Measurements from ENCODE around the gene KLF4.
A peak's percentile ranks its signal among the peaks of the same experiment; 100 is the strongest.

KLF4 gene

DNA sequence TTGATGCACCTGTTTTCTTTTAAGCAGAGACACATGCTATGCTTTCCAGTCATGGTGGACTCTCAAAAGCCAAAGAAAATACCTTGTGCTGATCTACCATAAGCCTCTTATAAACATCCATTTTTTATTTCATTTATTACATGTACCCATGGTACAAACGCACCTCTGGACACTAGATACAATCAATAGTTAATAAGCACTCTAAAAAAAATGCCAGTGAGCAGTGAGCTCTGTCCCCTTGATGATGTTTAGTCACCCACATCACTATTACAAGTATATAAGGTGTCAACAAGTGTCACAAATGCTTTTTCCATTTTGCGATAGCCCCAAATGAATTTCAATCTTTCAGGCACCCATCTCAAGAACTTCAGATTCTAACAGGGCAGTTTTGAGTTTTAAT, 5.9 kb downstream of the KLF4 start:
- no peak for ATAC-seq

DNA sequence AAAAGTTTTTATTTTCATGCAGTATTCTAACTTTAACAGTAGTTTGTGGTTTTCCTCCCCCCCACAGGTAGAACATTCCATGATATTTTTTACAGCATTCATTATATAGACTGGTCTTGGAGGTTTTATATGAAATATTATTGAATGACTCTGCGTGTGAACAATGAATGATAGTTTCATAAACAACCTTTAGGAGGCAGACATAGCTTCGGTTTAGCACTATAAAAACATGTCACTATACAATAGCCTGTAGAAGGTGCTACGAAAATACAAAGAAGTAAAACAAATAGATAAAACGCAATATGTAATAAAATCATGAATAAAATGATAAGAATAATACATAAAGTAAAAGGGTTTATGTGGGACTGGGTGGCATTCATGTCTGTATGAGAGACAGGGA, 8.5 kb downstream of the KLF4 start:
- TF ChIP-seq, protein P1, sequence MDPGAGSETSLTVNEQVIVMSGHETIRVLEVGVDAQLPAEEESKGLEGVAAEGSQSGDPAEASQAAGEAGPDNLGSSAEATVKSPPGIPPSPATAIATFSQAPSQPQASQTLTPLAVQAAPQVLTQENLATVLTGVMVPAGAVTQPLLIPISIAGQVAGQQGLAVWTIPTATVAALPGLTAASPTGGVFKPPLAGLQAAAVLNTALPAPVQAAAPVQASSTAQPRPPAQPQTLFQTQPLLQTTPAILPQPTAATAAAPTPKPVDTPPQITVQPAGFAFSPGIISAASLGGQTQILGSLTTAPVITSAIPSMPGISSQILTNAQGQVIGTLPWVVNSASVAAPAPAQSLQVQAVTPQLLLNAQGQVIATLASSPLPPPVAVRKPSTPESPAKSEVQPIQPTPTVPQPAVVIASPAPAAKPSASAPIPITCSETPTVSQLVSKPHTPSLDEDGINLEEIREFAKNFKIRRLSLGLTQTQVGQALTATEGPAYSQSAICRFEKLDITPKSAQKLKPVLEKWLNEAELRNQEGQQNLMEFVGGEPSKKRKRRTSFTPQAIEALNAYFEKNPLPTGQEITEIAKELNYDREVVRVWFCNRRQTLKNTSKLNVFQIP (CRISPR knock-in tag; IDR thresholded peaks at IDR 0.05; ENCODE audit: borderline replicate concordance, low read depth), result no peak
- TF ChIP-seq CSDC2 (CRISPR knock-in tag; IDR thresholded peaks at IDR 0.05), result no peak
- TF ChIP-seq, protein P2, sequence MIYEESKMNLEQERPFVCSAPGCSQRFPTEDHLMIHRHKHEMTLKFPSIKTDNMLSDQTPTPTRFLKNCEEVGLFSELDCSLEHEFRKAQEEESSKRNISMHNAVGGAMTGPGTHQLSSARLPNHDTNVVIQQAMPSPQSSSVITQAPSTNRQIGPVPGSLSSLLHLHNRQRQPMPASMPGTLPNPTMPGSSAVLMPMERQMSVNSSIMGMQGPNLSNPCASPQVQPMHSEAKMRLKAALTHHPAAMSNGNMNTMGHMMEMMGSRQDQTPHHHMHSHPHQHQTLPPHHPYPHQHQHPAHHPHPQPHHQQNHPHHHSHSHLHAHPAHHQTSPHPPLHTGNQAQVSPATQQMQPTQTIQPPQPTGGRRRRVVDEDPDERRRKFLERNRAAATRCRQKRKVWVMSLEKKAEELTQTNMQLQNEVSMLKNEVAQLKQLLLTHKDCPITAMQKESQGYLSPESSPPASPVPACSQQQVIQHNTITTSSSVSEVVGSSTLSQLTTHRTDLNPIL (CRISPR knock-in tag; IDR thresholded peaks at IDR 0.05; ENCODE audit: low read depth), result no peak
- TF ChIP-seq ISL1 (CRISPR knock-in tag; IDR thresholded peaks at IDR 0.05), result no peak
- ATAC-seq, result peak; percentile 57

More for the DNA sequence above, 5.9 kb downstream of the KLF4 start:
- TF ChIP-seq TCF4 (CRISPR knock-in tag; IDR thresholded peaks at IDR 0.05; ENCODE audit: borderline replicate concordance) (no peak), PPARA (CRISPR knock-in tag; IDR thresholded peaks at IDR 0.05; ENCODE audit: borderline replicate concordance) (no peak), SNAI2 (CRISPR knock-in tag; IDR thresholded peaks at IDR 0.05) (no peak), BACH2 (CRISPR knock-in tag; IDR thresholded peaks at IDR 0.05; ENCODE audit: borderline replicate concordance) (no peak), TOX (CRISPR knock-in tag; IDR thresholded peaks at IDR 0.05; ENCODE audit: borderline replicate concordance) (no peak), ZFP3 (CRISPR knock-in tag; IDR thresholded peaks at IDR 0.05) (no peak), ISL1 (CRISPR knock-in tag; IDR thresholded peaks at IDR 0.05) (no peak), ZNF70 (CRISPR knock-in tag; IDR thresholded peaks at IDR 0.05) (no peak), ZC3H10 (CRISPR knock-in tag; IDR thresholded peaks at IDR 0.05) (no peak)
- TF ChIP-seq, protein P3, sequence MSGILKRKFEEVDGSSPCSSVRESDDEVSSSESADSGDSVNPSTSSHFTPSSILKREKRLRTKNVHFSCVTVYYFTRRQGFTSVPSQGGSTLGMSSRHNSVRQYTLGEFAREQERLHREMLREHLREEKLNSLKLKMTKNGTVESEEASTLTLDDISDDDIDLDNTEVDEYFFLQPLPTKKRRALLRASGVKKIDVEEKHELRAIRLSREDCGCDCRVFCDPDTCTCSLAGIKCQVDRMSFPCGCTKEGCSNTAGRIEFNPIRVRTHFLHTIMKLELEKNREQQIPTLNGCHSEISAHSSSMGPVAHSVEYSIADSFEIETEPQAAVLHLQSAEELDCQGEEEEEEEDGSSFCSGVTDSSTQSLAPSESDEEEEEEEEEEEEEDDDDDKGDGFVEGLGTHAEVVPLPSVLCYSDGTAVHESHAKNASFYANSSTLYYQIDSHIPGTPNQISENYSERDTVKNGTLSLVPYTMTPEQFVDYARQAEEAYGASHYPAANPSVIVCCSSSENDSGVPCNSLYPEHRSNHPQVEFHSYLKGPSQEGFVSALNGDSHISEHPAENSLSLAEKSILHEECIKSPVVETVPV (CRISPR knock-in tag; IDR thresholded peaks at IDR 0.05), result no peak
- TF ChIP-seq, protein P4, sequence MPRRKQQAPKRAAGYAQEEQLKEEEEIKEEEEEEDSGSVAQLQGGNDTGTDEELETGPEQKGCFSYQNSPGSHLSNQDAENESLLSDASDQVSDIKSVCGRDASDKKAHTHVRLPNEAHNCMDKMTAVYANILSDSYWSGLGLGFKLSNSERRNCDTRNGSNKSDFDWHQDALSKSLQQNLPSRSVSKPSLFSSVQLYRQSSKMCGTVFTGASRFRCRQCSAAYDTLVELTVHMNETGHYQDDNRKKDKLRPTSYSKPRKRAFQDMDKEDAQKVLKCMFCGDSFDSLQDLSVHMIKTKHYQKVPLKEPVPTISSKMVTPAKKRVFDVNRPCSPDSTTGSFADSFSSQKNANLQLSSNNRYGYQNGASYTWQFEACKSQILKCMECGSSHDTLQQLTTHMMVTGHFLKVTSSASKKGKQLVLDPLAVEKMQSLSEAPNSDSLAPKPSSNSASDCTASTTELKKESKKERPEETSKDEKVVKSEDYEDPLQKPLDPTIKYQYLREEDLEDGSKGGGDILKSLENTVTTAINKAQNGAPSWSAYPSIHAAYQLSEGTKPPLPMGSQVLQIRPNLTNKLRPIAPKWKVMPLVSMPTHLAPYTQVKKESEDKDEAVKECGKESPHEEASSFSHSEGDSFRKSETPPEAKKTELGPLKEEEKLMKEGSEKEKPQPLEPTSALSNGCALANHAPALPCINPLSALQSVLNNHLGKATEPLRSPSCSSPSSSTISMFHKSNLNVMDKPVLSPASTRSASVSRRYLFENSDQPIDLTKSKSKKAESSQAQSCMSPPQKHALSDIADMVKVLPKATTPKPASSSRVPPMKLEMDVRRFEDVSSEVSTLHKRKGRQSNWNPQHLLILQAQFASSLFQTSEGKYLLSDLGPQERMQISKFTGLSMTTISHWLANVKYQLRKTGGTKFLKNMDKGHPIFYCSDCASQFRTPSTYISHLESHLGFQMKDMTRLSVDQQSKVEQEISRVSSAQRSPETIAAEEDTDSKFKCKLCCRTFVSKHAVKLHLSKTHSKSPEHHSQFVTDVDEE (CRISPR knock-in tag; IDR thresholded peaks at IDR 0.05), result no peak

DNA sequence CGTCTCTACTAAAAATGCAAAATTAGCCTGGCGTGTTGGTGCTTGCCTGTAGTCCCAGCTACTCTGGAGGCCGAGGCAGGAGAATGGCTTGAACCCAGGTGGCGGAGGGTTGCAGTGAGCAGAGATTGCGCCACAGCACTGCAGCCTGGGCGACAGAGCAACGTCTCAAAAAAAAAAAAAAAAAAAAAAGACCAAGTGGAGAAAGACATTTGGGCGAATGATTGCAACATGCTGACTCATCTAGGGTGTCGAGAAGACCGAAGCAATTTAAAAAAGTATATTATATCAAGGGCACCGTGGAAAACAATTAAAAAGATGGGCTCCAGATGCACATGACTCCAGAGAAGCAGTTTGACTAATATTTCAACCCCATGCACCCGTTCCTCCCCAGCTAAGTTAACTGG, 9.2 kb downstream of the KLF4 start:
- TF ChIP-seq, protein P5, sequence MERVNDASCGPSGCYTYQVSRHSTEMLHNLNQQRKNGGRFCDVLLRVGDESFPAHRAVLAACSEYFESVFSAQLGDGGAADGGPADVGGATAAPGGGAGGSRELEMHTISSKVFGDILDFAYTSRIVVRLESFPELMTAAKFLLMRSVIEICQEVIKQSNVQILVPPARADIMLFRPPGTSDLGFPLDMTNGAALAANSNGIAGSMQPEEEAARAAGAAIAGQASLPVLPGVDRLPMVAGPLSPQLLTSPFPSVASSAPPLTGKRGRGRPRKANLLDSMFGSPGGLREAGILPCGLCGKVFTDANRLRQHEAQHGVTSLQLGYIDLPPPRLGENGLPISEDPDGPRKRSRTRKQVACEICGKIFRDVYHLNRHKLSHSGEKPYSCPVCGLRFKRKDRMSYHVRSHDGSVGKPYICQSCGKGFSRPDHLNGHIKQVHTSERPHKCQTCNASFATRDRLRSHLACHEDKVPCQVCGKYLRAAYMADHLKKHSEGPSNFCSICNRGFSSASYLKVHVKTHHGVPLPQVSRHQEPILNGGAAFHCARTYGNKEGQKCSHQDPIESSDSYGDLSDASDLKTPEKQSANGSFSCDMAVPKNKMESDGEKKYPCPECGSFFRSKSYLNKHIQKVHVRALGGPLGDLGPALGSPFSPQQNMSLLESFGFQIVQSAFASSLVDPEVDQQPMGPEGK (CRISPR knock-in tag; IDR thresholded peaks at IDR 0.05; ENCODE audit: borderline replicate concordance), result no peak
- TF ChIP-seq ARNTL (CRISPR knock-in tag; IDR thresholded peaks at IDR 0.05; ENCODE audit: borderline replicate concordance, low read depth) (no peak), ZFP3 (CRISPR knock-in tag; IDR thresholded peaks at IDR 0.05) (no peak), RARB (CRISPR knock-in tag; IDR thresholded peaks at IDR 0.05) (no peak), ZFP30 (CRISPR knock-in tag; IDR thresholded peaks at IDR 0.05) (no peak), ZNF565 (CRISPR knock-in tag; conservative IDR thresholded peaks at IDR 0.05; ENCODE audit: low read depth) (no peak), BACH2 (CRISPR knock-in tag; IDR thresholded peaks at IDR 0.05; ENCODE audit: borderline replicate concordance) (no peak), TOX (CRISPR knock-in tag; IDR thresholded peaks at IDR 0.05; ENCODE audit: borderline replicate concordance) (no peak), TCF4 (CRISPR knock-in tag; IDR thresholded peaks at IDR 0.05; ENCODE audit: borderline replicate concordance) (no peak), ZNF70 (CRISPR knock-in tag; IDR thresholded peaks at IDR 0.05) (no peak), SNAI2 (CRISPR knock-in tag; IDR thresholded peaks at IDR 0.05) (no peak), ZC3H10 (CRISPR knock-in tag; IDR thresholded peaks at IDR 0.05) (no peak), CSDC2 (CRISPR knock-in tag; IDR thresholded peaks at IDR 0.05) (no peak)
- TF ChIP-seq, protein P3 (CRISPR knock-in tag; IDR thresholded peaks at IDR 0.05), result no peak
- TF ChIP-seq, protein P2 (CRISPR knock-in tag; IDR thresholded peaks at IDR 0.05; ENCODE audit: low read depth), result no peak
- no peak; the same call in 2 of the 3 replicates for ATAC-seq

Measured in SK-N-SH treated with all-trans-retinoic acid at 6 μM for 48 hours (cell line).